Keratinocyte (primary cell): ENCODE data around the gene DNAH11. TPM values are rescaled to one million over a fixed set of nuclear protein-coding genes. Genes with fewer than 3 reads are reported as not detected.

ENCODE experiments used
- DNase-seq: peaks from one replicate; pipeline ENCODE4 v3.0.0-alpha.2; 2011; ENCODE audit warnings: low read depth, missing footprints, low spot score
- FAIRE-seq: peaks from 2 replicates; lab custom pipeline; 2011; peaks lifted over from hg19 to GRCh38; lab: Jason Lieb, UNC
- H2AFZ ChIP-seq: 2 replicates; pipeline ENCODE4 v1.6.0; 2012; ENCODE audit warnings: low read length, control low read depth, inconsistent platforms; ENCODE audit not compliant: control insufficient read depth
- H3K27ac ChIP-seq: 2 replicates; pipeline ENCODE4 v1.5.1; 2011; ENCODE audit warnings: low read length; ENCODE audit not compliant: control insufficient read depth, insufficient read depth
- H3K27me3 ChIP-seq: 3 replicates; pipeline ENCODE4 v1.6.0; 2011; ENCODE audit warnings: low read length; ENCODE audit not compliant: control insufficient read depth, insufficient read depth; ENCODE audit errors: extremely low read depth
- H3K36me3 ChIP-seq, 2 experiments: 2 replicates in 1 of 2; 3 replicates in 1 of 2; pipeline ENCODE4 v1.5.1; 2011; ENCODE audit warnings: low read length in 2 of 2, mild to moderate bottlenecking in 1 of 2; ENCODE audit not compliant: control insufficient read depth in 2 of 2, insufficient read depth in 2 of 2; ENCODE audit errors: extremely low read depth in 1 of 2
- H3K4me1 ChIP-seq: 3 replicates; pipeline ENCODE4 v1.5.1; 2011; ENCODE audit warnings: low read length; ENCODE audit not compliant: control insufficient read depth, insufficient read depth; ENCODE audit errors: extremely low read depth
- H3K4me2 ChIP-seq: 3 replicates; pipeline ENCODE4 v1.6.0; 2011; ENCODE audit warnings: low read depth, low read length; ENCODE audit not compliant: control insufficient read depth, insufficient read depth; ENCODE audit errors: extremely low read depth
- H3K4me3 ChIP-seq, 3 experiments: fragments of 200-600 bp in 1 of 3; sonication (generic) in 1 of 3; 2 replicates in 2 of 3; 3 replicates in 1 of 3; pipeline ENCODE4 v1.5.1; 2011 to 2016; ENCODE audit warnings: low read length in 3 of 3, mild to moderate bottlenecking in 3 of 3, control low read depth in 2 of 3, inconsistent platforms in 1 of 3, low read depth in 1 of 3, mixed read lengths in 1 of 3, mixed run types in 1 of 3, moderate library complexity in 1 of 3; ENCODE audit not compliant: control insufficient read depth in 2 of 3, insufficient read depth in 2 of 3; ENCODE audit errors: extremely low read depth in 1 of 3
- H3K79me2 ChIP-seq: 2 replicates; pipeline ENCODE4 v1.6.0; 2012; ENCODE audit warnings: low read length; ENCODE audit not compliant: control insufficient read depth, insufficient read depth
- H3K9ac ChIP-seq: 3 replicates; pipeline ENCODE4 v1.6.0; 2011; ENCODE audit warnings: low read length; ENCODE audit not compliant: control insufficient read depth, insufficient read depth; ENCODE audit errors: extremely low read depth
- H3K9me1 ChIP-seq: 3 replicates; pipeline ENCODE4 v1.6.0; 2011; ENCODE audit warnings: low read length; ENCODE audit not compliant: control insufficient read depth, insufficient read depth; ENCODE audit errors: extremely low read depth
- H3K9me3 ChIP-seq: 2 replicates; pipeline ENCODE4 v1.5.1; 2012; ENCODE audit warnings: low read depth, low read length; ENCODE audit not compliant: control insufficient read depth
- H4K20me1 ChIP-seq: 3 replicates; pipeline ENCODE4 v1.6.0; 2011; ENCODE audit warnings: low read length; ENCODE audit not compliant: control insufficient read depth, insufficient read depth; ENCODE audit errors: extremely low read depth
- EZH2 ChIP-seq: IDR thresholded peaks from one replicate; pipeline ENCODE4 v1.6.1; 2012; ENCODE audit warnings: inconsistent platforms, mild to moderate bottlenecking, low read length, moderate library complexity
- dilution Hi-C: fragments of 300-500 bp; cut with MboI; formaldehyde crosslinking; loops from one replicate; pipeline ENCODE4 v1.7.0; 2020; ENCODE audit warnings: low sequenced_read_pairs; ENCODE audit not compliant: extremely low pct_ligation_motif_present
- polyA plus RNA-seq, 5 experiments: library from polyadenylated mRNA; depleted of rRNA in 3 of 5; stranded (reverse) in 3 of 5; stranded (forward) in 1 of 5; unstranded in 1 of 5; fragments of >200 nt; gene quantifications; 1 replicate in 1 of 5; 2 replicates in 3 of 5; 3 replicates in 1 of 5; pipeline versions ENCODE4 v1.2.1 to v1.2.3, GENCODE V29; 2011 to 2012; ENCODE audit warnings: missing spikeins in 2 of 5, low read depth in 1 of 5, low replicate concordance in 1 of 5
- TF ChIP-seq, protein P1 (sequence below), 3 experiments: IDR thresholded peaks in 1 of 3; conservative IDR thresholded peaks in 1 of 3; optimal IDR thresholded peaks in 1 of 3; 2 replicates in 2 of 3; 3 replicates in 1 of 3; pipeline versions ENCODE3 to v1.5.1; 2011; ENCODE audit warnings: low read length in 3 of 3, mild to moderate bottlenecking in 3 of 3, moderate library complexity in 2 of 3, control low read depth in 1 of 3, inconsistent platforms in 1 of 3; ENCODE audit not compliant: insufficient read depth in 2 of 3; ENCODE audit errors: extremely low read depth in 1 of 3

The DNAH11 gene
- polyA plus RNA-seq, 1 donor (not counting 4 experiments of a cell fraction or from before 2014, with no cell fraction given) = 0.21 TPM

DNA sequence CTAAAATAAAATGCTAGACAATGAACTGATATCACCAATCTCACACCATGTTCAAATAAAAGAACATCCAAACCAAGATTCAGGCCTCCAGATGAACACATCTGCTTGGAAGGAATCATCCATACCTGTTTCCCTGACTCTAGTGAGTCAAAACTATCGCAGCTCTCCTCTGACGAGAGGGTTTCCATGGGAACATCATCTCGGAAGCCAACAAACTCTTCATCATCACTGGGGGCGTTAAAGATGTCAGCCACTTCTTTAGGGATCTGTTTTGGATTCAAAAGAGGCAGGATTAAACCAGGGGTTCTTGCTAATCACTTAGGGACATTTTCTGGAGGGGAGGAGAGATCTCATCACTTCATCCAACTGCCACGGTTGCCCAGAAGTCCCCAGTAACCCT is 373.8 kb downstream of the DNAH11 start:
- Histone ChIP-seq H3K4me1 (peaks cover 13% of the 10 kb centered on the region), H3K9me3 (no peaks in the 10 kb centered on the region), H2AFZ (no peak overlapping the region), H4K20me1 (no peaks in the 10 kb centered on the region), H3K4me2 (no peak overlapping the region), H3K27ac (no peak overlapping the region), H3K4me3 (no peak overlapping the region), H3K9ac (no peak overlapping the region), H3K27me3 (no peaks in the 10 kb centered on the region), H3K36me3 (peaks cover 3 to 12% of the 10 kb centered on the region in 2 experiments), H3K79me2 (no peaks in the 10 kb centered on the region), H3K9me1 (no peaks in the 10 kb centered on the region)
- dilution Hi-C loops = no loop called here
- no peak for TF ChIP-seq EZH2
- TF ChIP-seq, protein P1, sequence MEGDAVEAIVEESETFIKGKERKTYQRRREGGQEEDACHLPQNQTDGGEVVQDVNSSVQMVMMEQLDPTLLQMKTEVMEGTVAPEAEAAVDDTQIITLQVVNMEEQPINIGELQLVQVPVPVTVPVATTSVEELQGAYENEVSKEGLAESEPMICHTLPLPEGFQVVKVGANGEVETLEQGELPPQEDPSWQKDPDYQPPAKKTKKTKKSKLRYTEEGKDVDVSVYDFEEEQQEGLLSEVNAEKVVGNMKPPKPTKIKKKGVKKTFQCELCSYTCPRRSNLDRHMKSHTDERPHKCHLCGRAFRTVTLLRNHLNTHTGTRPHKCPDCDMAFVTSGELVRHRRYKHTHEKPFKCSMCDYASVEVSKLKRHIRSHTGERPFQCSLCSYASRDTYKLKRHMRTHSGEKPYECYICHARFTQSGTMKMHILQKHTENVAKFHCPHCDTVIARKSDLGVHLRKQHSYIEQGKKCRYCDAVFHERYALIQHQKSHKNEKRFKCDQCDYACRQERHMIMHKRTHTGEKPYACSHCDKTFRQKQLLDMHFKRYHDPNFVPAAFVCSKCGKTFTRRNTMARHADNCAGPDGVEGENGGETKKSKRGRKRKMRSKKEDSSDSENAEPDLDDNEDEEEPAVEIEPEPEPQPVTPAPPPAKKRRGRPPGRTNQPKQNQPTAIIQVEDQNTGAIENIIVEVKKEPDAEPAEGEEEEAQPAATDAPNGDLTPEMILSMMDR (optimal IDR thresholded peaks at IDR 0.05 in 1 of 3, IDR thresholded peaks at IDR 0.05 in 1 of 3, conservative IDR thresholded peaks at IDR 0.05 in 1 of 3; ENCODE audit: extremely low read depth in 1 of 3, insufficient read depth in 2 of 3, low read length in 3 of 3) = no peak
- FAIRE-seq = no peak
- no peak for DNase-seq

DNA sequence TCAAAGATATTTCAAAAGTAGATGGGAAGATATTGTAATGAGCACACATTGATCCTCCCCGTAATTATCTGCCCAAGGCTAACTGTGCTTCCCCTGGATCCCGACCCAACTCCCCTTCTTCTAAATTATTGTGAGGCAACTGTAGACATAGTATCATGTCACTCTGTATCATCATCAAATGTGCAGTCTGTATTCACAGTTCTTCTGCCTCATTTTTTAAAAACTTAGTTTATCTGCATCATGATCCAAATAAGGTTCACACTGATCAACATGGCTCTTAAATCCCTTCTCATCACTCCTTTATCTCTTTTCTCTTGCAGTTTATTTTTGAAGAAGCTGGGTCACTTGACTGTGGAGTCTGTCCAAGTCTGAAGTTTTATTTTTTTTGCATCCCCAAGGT is 375.4 kb downstream of the DNAH11 start:
- Histone ChIP-seq H4K20me1 (no peaks in the 10 kb centered on the region), H3K79me2 (peaks cover 3% of the 10 kb centered on the region), H3K4me3 (no peak overlapping the region), H3K9ac (no peak overlapping the region), H3K9me1 (no peaks in the 10 kb centered on the region), H3K4me1 (peaks cover 13% of the 10 kb centered on the region), H3K27ac (no peak overlapping the region), H3K36me3 (peaks cover 1 to 10% of the 10 kb centered on the region in 2 experiments), H3K9me3 (no peaks in the 10 kb centered on the region), H3K4me2 (no peak overlapping the region), H2AFZ (no peak overlapping the region), H3K27me3 (no peaks in the 10 kb centered on the region)
- FAIRE-seq (no peak), DNase-seq (no peak)
- dilution Hi-C loops = no loop called here
- TF ChIP-seq, protein P1 (optimal IDR thresholded peaks at IDR 0.05 in 1 of 3, IDR thresholded peaks at IDR 0.05 in 1 of 3, conservative IDR thresholded peaks at IDR 0.05 in 1 of 3; ENCODE audit: extremely low read depth in 1 of 3, insufficient read depth in 2 of 3, low read length in 3 of 3) = no peak
- no peak for TF ChIP-seq EZH2
